Measurements from ENCODE around the gene CHI3L2. TPM values are rescaled to one million over a fixed set of nuclear protein-coding genes. Genes with fewer than 3 reads are reported as not detected.

Gene CHI3L2
- polyA plus RNA-seq, 1 donor from 2014 or later, result not detected

DNA sequence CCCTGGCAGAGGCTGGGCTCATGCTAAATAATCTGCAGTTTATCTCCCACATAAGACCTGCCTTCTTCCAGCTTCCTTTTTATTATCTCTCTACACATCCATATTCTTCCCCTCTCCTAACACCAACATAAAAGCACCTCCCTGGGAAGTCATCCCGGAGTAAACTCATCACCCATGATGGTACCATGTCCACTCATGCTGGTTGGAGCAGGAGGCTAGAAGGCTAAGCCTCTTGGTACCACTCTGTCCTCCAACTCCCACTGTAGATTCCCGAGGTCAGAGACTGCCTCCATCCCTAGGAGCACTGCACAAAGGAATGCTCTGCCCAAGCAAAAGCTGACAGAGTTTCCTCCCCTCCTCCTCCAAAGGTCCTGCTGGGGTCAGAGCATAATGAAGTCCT lies 31.3 kb upstream of the CHI3L2 start (continued):
- no peak for TF ChIP-seq CTCF (IDR thresholded peaks at IDR 0.05; ENCODE audit: poor library complexity, severe bottlenecking)

DNA sequence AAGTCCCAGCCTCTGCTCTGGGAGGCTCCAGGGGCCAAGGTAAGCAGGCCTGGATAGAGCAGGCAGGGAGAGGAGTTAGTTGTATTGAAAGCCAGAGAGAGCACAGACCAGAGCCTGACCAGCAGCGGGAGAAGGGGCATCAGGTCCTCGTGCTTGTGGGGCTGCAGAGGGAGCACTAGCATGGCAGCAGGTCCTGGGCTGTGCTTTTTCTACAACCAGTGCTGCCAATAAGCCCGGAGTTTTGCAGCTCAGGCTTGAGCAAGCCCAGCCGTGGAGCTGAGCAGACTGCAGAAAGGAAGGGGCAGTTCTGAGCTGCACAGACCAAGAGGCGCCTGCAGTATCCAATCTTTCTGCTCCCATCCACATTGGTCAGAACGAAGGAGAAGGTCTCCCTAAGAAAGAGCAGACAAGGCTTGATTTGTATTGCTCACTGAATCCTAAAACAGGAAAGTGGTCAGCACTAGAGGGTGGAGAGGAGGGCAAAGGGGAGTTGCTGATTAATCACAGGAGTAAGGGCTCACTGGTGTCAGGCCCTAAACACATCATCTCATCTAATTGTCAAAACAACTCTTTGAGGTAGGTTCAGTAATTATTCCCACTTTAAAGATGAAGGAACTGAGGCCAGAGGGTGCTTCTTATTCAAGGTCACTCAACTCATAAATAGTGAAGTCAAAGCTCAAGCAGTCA lies 29.8 kb upstream of the CHI3L2 start:
- H3K9ac ChIP-seq (ENCODE audit: low read length), result no peak overlapping the region
- no peak overlapping the region for H3K4me3 ChIP-seq (ENCODE audit: low read length)
- H2AFZ ChIP-seq (ENCODE audit: low read depth, low read length), result no peak overlapping the region
- no peaks in the 10 kb centered on the region for H4K20me1 ChIP-seq (ENCODE audit: insufficient read depth)
- no peak for TF ChIP-seq MXI1 (conservative IDR thresholded peaks at IDR 0.05; ENCODE audit: poor library complexity, severe bottlenecking)
- no peak for TF ChIP-seq CTCF (IDR thresholded peaks at IDR 0.05; ENCODE audit: poor library complexity, severe bottlenecking)
- TF ChIP-seq, protein P1, sequence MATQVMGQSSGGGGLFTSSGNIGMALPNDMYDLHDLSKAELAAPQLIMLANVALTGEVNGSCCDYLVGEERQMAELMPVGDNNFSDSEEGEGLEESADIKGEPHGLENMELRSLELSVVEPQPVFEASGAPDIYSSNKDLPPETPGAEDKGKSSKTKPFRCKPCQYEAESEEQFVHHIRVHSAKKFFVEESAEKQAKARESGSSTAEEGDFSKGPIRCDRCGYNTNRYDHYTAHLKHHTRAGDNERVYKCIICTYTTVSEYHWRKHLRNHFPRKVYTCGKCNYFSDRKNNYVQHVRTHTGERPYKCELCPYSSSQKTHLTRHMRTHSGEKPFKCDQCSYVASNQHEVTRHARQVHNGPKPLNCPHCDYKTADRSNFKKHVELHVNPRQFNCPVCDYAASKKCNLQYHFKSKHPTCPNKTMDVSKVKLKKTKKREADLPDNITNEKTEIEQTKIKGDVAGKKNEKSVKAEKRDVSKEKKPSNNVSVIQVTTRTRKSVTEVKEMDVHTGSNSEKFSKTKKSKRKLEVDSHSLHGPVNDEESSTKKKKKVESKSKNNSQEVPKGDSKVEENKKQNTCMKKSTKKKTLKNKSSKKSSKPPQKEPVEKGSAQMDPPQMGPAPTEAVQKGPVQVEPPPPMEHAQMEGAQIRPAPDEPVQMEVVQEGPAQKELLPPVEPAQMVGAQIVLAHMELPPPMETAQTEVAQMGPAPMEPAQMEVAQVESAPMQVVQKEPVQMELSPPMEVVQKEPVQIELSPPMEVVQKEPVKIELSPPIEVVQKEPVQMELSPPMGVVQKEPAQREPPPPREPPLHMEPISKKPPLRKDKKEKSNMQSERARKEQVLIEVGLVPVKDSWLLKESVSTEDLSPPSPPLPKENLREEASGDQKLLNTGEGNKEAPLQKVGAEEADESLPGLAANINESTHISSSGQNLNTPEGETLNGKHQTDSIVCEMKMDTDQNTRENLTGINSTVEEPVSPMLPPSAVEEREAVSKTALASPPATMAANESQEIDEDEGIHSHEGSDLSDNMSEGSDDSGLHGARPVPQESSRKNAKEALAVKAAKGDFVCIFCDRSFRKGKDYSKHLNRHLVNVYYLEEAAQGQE (IDR thresholded peaks at IDR 0.05; ENCODE audit: borderline replicate concordance), result no peak
- TF ChIP-seq EZH2 (IDR thresholded peaks at IDR 0.05; ENCODE audit: borderline replicate concordance, insufficient read depth, low read length, poor library complexity, severe bottlenecking), result no peak
- no peak for TF ChIP-seq SMC3 (conservative IDR thresholded peaks at IDR 0.05; ENCODE audit: poor library complexity)
- no peak for TF ChIP-seq RAD21 (conservative IDR thresholded peaks at IDR 0.05)
- no peak for TF ChIP-seq EP300 (conservative IDR thresholded peaks at IDR 0.05; ENCODE audit: poor library complexity, severe bottlenecking)
- no peak for TF ChIP-seq POLR2AphosphoS5 (IDR thresholded peaks at IDR 0.05)
- no peak for TF ChIP-seq TAF1 (IDR thresholded peaks at IDR 0.05; ENCODE audit: low read depth)
- no peaks in the 10 kb centered on the region for H3K79me2 ChIP-seq (replicated peaks; ENCODE audit: insufficient read depth, low read length)
- H3F3A ChIP-seq (ENCODE audit: insufficient read depth, low read length, poor library complexity, severe bottlenecking), result no peaks in the 10 kb centered on the region
- no peaks in the 10 kb centered on the region for H3K36me3 ChIP-seq (ENCODE audit: insufficient read depth, low read length)
- H3K9me2 ChIP-seq (ENCODE audit: insufficient read depth, low read length), result no peaks in the 10 kb centered on the region
- no peaks in the 10 kb centered on the region for H3K9me3 ChIP-seq (ENCODE audit: low read length)
- no peak overlapping the region for H3K27ac ChIP-seq (ENCODE audit: low read length)
- no peak overlapping the region for H3K4me2 ChIP-seq (ENCODE audit: low read length)
- H3K27me3 ChIP-seq (ENCODE audit: insufficient read depth, low read depth, low read length), result peaks cover 4% of the 10 kb centered on the region
